Fibroblast of mammary gland (primary cell): Measurements from ENCODE around the gene BNC2.
A peak's percentile ranks its signal among the peaks of the same experiment; 100 is the strongest.

Source experiments
- DNase-seq: peaks from one replicate; pipeline ENCODE4 v3.0.0-alpha.2; 2010; ENCODE audit warnings: low read depth
- H3K4me3 ChIP-seq: 2 replicates; pipeline ENCODE4 v1.5.1; 2011; ENCODE audit warnings: low read depth, mild to moderate bottlenecking, low read length, moderate library complexity; ENCODE audit not compliant: control insufficient read depth
- CTCF ChIP-seq: conservative IDR thresholded peaks from 2 replicates; pipeline ENCODE4 v1.5.1; 2011; ENCODE audit warnings: low read depth, low read length, inconsistent platforms; ENCODE audit not compliant: control insufficient read depth, insufficient read depth

The BNC2 gene

DNA sequence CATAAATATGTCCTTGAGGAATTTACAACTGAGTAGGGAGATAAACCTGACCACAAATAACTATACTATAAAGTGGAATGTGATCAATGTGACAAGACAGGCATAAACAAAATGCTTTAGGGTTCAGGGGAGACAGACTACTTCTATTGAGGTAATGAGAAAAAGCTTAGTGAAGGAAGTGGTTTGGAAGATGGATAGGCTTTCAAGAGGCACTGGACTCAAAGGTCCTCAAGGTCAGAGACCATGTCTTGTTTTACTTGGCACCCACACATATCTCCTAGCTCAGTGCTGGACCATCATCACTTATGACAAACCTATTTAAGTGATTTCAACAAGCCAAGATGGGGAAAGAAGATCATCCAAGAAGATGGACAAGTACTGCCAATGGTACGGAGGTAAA, 257.8 kb downstream of the BNC2 start:
- no peak overlapping the region for H3K4me3 ChIP-seq
- peak; percentile 92 for DNase-seq
- TF ChIP-seq CTCF, result no peak

DNA sequence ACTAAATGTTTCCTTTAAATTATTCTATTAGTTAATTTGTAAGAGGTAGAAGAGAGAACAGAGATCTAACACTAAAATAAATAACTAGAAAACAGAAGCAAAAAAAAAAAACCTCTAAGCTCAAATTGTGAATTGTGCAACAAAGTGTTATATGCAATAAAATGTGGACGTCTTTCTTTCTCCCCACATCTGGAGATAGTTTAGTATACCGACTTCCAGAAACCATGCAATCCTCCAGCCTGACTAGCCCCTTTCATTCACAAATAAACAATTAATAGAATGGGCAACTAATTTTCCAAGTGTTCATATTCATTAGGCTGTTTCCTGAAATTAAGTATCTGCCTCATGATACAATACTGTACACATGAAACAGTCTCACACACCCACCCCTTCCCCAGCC, 258.5 kb downstream of the BNC2 start:
- DNase-seq, result peak; percentile 90
- no peak overlapping the region for H3K4me3 ChIP-seq
- TF ChIP-seq CTCF, result no peak

DNA sequence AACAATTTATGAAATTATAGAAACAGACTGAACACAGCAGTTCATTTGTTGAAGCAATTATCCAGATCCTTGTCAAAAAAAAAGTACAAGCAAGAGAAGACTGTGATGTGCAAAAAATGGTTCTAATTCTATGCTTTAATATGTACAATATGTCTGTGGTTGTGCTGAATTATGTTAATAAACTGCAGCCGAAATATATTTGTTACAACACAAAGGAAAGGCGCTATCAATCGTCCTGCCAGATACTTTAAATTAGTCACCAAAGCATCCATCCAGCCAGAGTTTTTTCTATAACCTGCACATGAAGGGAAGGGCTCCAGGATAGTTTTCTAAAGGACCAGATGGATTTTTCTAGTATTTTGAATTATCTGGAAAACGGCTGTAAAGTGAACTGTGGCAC, 259.5 kb downstream of the BNC2 start:
- no peak for TF ChIP-seq CTCF
- DNase-seq, result peak; percentile 78

GRCh38 chr9:16610538-16610937, 259.9 kb downstream of the BNC2 start:
- DNase-seq, result peak; percentile 50
- no peak for TF ChIP-seq CTCF
- H3K4me3 ChIP-seq, result no peak overlapping the region

More for the DNA sequence above, 259.5 kb downstream of the BNC2 start:
- H3K4me3 ChIP-seq, result no peak overlapping the region

DNA sequence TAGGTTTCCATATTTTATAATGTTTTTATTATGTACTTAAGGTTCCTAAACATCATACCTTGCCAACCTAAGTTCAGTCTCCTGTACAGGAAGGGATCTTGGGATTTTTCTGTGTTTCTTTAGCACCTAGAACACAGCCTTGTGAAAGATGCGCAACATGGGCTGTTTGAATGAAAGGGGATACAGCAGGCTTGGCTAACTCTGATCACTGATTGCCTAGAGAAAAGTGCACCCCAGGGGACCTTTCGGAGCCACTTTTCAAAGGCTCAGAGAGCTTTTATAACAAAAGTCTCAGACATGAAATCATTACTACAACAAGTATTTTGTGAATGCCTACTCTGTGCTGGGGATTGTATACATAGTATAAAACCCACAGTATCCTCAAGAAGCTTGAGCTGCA, 261.6 kb downstream of the BNC2 start:
- DNase-seq, result no peak
- no peak overlapping the region for H3K4me3 ChIP-seq
- TF ChIP-seq CTCF, result no peak

- no peak for DNase-seq
- no peak for TF ChIP-seq CTCF
- H3K4me3 ChIP-seq, result no peak overlapping the region
Measured at GRCh38 chr9:16602494-16602893, 268.0 kb downstream of the BNC2 start.

GRCh38 chr9:16601991-16602390, 268.5 kb downstream of the BNC2 start:
- no peak for DNase-seq
- no peak overlapping the region for H3K4me3 ChIP-seq
- no peak for TF ChIP-seq CTCF
